NCI-H2196 treated with DMSO at 0.1 percent for 48 hours (cell line): ENCODE measurements around the gene ZFYVE28.
"Not testable (repeated sequence)": the region's sequence is repeated elsewhere in the genome, so short reads cannot be mapped to it uniquely, and the experiment has no call there.

ENCODE experiments used
- DNase-seq: peaks from one replicate; lab custom pipeline; 2025; ENCODE audit not compliant: unreplicated experiment; lab: John Stamatoyannopoulos, UW

Gene ZFYVE28

DNA sequence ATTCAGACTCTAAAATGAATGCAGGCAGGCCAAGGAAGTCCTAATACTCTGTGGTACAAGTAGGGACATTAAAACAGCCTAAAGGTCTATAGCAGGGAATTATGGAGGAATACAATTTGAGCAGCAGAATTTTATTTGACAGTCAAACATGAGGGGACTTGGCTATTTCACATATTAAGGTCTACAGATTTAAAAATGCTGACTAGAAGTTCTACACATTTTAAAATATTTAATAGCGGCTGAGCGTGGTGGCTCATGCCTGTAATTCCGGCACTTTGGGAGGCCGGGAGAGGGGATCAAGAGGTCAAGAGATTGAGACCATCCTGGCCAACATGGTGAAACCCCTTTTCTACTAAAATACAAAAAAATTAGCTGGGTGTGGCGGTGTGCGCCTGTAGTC, 187.4 kb downstream of the ZFYVE28 start:
- DNase-seq, result no peak

DNA sequence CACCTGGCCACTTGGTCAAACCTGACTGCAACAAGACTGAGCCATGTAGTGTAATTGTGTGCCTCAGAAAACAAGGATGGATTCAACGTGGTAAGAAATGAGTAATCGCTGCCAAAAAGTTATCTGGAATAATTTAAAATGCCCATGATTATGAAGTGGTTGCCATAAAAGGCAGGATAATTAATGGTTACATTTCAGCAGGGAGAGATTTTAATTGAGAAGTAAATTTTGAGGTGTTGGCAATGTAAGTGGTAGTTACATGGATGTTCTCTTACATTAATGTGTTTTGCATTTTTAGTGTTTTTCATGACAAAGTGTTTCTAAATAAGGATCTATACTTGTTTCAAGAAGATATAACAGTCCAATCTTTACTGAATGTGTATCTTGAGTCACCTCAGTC, 192.2 kb downstream of the ZFYVE28 start:
- no peak for DNase-seq

DNA sequence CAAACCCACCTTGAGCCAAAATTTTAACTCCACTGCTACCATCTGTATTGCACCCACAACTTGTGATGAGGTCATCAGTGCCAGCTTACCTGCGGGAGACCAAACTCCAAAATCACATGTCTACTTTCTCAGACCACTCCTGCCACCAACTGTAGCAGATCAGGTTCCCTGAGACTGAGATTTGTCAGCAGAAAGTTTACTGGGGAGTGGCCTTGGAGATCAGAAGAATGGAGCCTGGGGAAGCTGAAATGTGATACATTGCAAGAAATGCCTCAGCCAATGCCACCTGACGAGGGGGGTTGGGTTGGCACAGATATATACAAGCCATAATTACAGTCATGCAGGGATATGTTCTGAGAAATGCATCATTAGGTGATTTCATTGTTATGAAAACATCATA, 195.6 kb downstream of the ZFYVE28 start:
- DNase-seq, result peak; percentile 52

DNA sequence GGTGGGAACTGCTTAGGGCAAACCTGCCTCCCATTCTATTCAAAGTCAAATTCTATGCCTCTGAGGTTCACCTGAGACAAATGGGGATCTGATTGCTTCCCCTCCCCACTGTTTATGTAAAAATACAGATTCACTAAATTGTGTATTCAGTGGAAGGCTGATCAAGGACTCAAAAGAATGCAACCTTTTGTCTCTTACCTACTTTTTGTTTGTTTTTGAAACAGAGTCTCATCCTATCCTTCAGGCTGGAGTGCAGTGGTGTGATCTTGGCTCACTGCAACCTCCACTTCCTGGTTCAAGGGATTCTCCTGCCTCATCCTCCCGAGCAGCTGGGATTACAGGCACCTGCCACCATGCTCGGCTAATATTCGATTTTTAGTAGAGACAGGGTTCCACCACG, 197.1 kb downstream of the ZFYVE28 start:
- DNase-seq, result not testable (repeated sequence)

DNA sequence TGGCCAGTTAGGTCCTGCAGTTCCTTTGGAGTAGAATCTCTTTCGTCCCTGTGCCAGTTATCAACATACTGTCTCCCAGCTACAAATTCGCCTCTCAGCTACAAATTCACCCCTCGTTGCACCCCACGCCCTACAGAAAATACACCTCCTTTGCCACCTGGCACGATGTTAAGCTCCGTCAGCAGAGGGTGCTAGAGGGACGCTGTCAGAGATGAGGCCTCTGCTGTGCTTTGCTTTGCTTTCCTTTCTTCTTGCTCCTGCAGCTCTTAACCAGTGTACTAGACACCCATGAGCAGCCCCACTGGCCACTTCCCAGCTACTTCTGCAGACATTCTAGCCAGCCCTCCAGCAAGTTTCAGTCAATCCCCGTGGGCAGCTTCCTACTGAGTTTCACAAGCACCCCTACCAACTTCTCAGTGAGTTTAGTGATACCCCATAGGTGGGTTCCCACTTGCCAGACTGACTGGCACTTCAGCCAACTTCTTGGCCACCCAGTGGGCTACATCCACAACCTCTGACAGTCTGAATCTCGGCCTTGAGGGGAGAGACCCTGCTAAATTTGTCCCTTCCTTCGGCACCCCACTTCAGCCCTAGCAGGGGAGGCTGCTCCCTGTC, 198.3 kb downstream of the ZFYVE28 start:
- DNase-seq, result peak; percentile 79
